Suprapubic skin (tissue), 4 donors: ENCODE results near the gene SPACA6.

ENCODE experiments used
- CTCF ChIP-seq, 2 donors: fragments of 200-600 bp in 1 of 2; fragments of 450-650 bp in 1 of 2; sonication (generic) in 1 of 2; IDR thresholded peaks; one replicate each; pipeline ENCODE4 v1.5.1; 2016 to 2019; ENCODE audit warnings: antibody characterized with exemption in 2 of 2, mild to moderate bottlenecking in 1 of 2, moderate library complexity in 1 of 2
- EP300 ChIP-seq: sonication (generic); formaldehyde crosslinking; IDR thresholded peaks from one replicate; pipeline ENCODE4 v1.6.1; 2017; ENCODE audit warnings: antibody characterized with exemption
- POLR2A ChIP-seq, 2 donors: fragments of 450-650 bp; IDR thresholded peaks; one replicate each; pipeline ENCODE4 v1.6.1; 2017; ENCODE audit warnings: antibody characterized with exemption in 2 of 2, mild to moderate bottlenecking in 2 of 2, moderate library complexity in 2 of 2
- POLR2AphosphoS5 ChIP-seq, 3 donors: sonication (generic); formaldehyde crosslinking; IDR thresholded peaks; one replicate each; pipeline ENCODE4 v1.6.1; 2017; ENCODE audit warnings: antibody characterized with exemption in 3 of 3

- TF ChIP-seq EP300 (no peak), POLR2A (IDR thresholded peaks at IDR 0.05) (no peak), CTCF (IDR thresholded peaks at IDR 0.05) (no peak), POLR2AphosphoS5 (IDR thresholded peaks at IDR 0.05) (no peak)
Observed at GRCh38 chr19:51698296-51698695, 5.2 kb downstream of the SPACA6 start.
